SK-N-SH (cell line): ENCODE results near the gene GHRHR.

ENCODE experiments used
- ELF1 ChIP-seq: IDR thresholded peaks from 2 replicates; pipeline ENCODE4 v1.4.0; 2012
- EZH2phosphoT487 ChIP-seq: fragments of 200-600 bp; sonication (generic); IDR thresholded peaks from 2 replicates; pipeline ENCODE4 v1.6.1; 2017; ENCODE audit warnings: low read depth, mixed run types, mild to moderate bottlenecking, antibody characterized with exemption, moderate library complexity, borderline replicate concordance
- GABPA ChIP-seq: IDR thresholded peaks from 2 replicates; pipeline ENCODE4 v1.4.0; 2012; ENCODE audit warnings: low read depth, mild to moderate bottlenecking
- GATA2 ChIP-seq: sonication (generic); formaldehyde crosslinking; IDR thresholded peaks from 2 replicates; pipeline ENCODE4 v1.5.0; 2020; ENCODE audit warnings: mild to moderate bottlenecking, missing genetic modification reagents
- MEF2A ChIP-seq: IDR thresholded peaks from 2 replicates; pipeline ENCODE4 v1.4.0; 2012; ENCODE audit warnings: low read depth, borderline replicate concordance
- NFIC ChIP-seq: IDR thresholded peaks from 2 replicates; pipeline ENCODE4 v1.4.0; 2012; ENCODE audit warnings: borderline replicate concordance
- RCOR1 ChIP-seq: fragments of 150-350 bp; IDR thresholded peaks from 2 replicates; pipeline ENCODE4 v1.6.1; 2017; ENCODE audit warnings: antibody characterized with exemption, low read length
- RFX5 ChIP-seq: IDR thresholded peaks from 2 replicates; pipeline ENCODE4 v1.6.1; 2012; ENCODE audit warnings: mild to moderate bottlenecking, improper control_type of control experiment, low read length
- SIN3A ChIP-seq: IDR thresholded peaks from 2 replicates; pipeline ENCODE4 v1.6.1; 2012; ENCODE audit warnings: low read depth, mild to moderate bottlenecking, low read length, moderate library complexity, borderline replicate concordance
- YY1 ChIP-seq: IDR thresholded peaks from 2 replicates; pipeline ENCODE4 v1.4.0; 2012; ENCODE audit warnings: low read depth, mild to moderate bottlenecking
- TF ChIP-seq, protein P1 (sequence below): fragments of 200-600 bp; sonication (generic); IDR thresholded peaks from 2 replicates; pipeline ENCODE4 v1.6.1; 2017; ENCODE audit warnings: antibody characterized with exemption, mild to moderate bottlenecking, moderate library complexity
- TF ChIP-seq, protein P2 (sequence below): IDR thresholded peaks from 2 replicates; pipeline ENCODE4 v1.4.0; 2012; ENCODE audit warnings: low read depth, borderline replicate concordance
- TF ChIP-seq, protein P3 (sequence below): fragments of 150-350 bp; IDR thresholded peaks from 2 replicates; pipeline ENCODE4 v1.6.1; 2016; ENCODE audit warnings: mild to moderate bottlenecking, low read depth, low read length

DNA sequence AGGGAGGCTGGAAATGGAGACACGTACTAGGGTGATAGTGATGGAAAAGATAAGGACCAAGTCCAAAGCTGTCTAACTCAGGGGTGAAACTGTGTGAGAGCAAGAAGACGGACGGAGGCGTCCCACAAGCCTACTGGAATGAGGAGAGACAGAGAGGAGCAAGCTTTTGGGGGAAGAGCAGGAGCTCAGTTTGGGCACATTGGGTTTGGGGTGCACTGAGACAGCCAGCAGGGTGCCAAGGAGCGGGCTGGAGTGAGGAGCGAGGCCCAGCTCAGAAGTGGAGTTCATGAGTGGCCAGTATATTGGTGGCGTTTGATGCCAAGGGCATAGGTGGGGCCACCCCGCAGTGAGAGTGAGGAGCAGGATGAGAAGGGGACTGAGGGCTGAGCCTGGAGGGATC lies 22.6 kb downstream of the GHRHR start:
- TF ChIP-seq, protein P1, sequence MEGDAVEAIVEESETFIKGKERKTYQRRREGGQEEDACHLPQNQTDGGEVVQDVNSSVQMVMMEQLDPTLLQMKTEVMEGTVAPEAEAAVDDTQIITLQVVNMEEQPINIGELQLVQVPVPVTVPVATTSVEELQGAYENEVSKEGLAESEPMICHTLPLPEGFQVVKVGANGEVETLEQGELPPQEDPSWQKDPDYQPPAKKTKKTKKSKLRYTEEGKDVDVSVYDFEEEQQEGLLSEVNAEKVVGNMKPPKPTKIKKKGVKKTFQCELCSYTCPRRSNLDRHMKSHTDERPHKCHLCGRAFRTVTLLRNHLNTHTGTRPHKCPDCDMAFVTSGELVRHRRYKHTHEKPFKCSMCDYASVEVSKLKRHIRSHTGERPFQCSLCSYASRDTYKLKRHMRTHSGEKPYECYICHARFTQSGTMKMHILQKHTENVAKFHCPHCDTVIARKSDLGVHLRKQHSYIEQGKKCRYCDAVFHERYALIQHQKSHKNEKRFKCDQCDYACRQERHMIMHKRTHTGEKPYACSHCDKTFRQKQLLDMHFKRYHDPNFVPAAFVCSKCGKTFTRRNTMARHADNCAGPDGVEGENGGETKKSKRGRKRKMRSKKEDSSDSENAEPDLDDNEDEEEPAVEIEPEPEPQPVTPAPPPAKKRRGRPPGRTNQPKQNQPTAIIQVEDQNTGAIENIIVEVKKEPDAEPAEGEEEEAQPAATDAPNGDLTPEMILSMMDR, result no peak
- TF ChIP-seq YY1, result no peak
- TF ChIP-seq RFX5, result no peak
- TF ChIP-seq, protein P2, sequence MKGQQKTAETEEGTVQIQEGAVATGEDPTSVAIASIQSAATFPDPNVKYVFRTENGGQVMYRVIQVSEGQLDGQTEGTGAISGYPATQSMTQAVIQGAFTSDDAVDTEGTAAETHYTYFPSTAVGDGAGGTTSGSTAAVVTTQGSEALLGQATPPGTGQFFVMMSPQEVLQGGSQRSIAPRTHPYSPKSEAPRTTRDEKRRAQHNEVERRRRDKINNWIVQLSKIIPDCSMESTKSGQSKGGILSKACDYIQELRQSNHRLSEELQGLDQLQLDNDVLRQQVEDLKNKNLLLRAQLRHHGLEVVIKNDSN, result no peak
- TF ChIP-seq SIN3A, result no peak
- TF ChIP-seq NFIC, result no peak
- TF ChIP-seq MEF2A, result no peak
- TF ChIP-seq EZH2phosphoT487, result no peak
- no peak for TF ChIP-seq GATA2
- no peak for TF ChIP-seq ELF1
- TF ChIP-seq, protein P3, sequence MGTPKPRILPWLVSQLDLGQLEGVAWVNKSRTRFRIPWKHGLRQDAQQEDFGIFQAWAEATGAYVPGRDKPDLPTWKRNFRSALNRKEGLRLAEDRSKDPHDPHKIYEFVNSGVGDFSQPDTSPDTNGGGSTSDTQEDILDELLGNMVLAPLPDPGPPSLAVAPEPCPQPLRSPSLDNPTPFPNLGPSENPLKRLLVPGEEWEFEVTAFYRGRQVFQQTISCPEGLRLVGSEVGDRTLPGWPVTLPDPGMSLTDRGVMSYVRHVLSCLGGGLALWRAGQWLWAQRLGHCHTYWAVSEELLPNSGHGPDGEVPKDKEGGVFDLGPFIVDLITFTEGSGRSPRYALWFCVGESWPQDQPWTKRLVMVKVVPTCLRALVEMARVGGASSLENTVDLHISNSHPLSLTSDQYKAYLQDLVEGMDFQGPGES, result no peak
- no peak for TF ChIP-seq GABPA
- no peak for TF ChIP-seq RCOR1
